SHP77 (cell line): ENCODE results near the gene TMEM91.
"Not testable (repeated sequence)": the region's sequence is repeated elsewhere in the genome, so short reads cannot be mapped to it uniquely, and the experiment has no call there.

ENCODE experiments used
- DNase-seq, 2 experiments: peaks; one replicate each; lab custom pipeline; 2025; lab: John Stamatoyannopoulos, UW

The TMEM91 gene

DNA sequence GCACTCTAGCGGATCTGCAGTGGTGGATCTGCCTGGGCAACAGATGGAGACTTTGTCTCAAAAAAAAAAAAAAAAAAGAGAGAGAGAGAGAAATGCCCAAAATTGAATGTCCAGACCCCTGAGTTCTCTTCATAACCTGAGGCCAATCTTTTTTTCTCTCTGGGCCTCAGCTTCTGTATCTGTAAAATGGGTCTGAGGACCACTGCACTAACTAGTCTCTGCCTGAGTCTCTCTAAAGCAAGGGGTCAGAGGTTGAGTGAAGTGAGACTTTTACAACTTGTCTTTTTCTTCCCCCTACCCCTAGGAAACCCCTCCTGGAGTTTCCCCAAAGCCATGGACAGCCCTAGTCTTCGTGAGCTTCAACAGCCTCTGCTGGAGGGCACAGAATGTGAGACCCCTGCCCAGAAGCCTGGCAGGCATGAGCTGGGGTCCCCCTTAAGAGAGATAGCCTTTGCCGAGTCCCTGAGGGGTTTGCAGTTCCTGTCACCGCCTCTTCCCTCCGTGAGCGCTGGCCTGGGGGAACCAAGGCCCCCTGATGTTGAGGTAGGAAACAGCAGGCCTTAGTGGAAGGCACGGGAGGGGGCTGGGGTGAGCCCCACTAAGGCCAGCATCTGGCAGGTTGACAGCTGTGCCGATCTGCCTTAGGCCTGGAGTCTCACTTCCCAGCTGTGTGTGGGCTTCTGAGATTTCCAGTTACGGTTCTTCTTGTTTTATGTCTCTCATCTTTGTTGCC is 1.8 kb downstream of the TMEM91 start:
- DNase-seq = no peak

DNA sequence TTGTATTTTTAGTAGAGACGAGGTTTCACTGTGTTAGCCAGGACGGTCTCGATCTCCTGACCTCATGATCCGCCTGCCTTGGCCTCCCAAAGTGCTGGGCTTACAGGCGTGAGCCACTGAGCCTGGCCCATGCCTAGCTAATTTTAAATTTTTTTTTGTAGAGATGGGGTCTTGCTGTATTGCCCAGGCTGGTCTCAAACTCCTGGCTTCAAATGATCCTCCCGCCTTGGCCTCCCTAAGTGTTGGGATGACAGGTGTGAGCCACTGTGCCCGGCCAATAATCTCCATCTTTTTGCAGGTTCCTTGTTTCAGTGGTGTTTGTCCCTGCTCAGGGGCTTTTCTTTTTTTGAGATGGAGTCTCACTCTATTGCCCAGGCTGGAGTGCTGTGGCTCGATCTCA is 5.2 kb downstream of the TMEM91 start:
- DNase-seq = not testable (repeated sequence)

DNA sequence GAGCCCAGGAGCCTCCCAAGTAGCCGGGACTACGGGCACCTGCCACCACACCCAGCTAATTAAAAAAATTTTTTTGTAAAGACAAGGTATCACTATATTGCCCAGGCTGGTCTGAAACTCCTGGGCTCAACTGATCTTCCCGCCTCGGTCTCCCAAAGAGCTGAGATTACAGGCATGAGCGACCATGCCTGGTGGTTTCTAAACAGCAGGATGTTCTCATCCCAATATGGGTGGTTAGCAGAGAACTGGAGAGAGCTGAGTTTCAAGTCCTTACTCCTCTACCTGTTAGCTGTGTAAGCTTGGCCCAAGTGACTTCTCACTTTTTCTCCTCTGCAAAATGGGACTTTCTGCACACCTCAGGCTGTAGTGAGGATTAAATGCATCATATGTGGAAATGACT is 8.0 kb downstream of the TMEM91 start:
- DNase-seq = no peak

DNA sequence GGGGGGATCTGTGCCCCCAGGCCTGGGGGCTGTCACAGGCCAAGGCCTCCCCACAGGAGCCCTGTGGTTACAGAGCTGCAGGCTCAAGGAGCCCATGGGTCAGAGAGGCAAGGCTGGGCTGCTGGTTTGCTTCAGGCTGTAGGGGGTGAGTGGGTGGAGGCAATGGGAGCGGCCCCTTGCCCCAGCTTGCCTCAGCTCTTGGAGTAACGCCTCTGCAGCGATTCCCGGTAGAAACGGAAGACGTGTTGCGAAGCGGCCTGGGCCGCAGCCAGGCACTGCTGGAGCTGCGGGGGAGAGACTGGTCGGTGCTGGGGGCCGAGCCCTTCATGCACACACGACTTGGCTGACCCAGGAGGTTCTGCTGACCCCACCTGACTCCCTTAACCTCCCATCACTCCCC is 10.1 kb downstream of the TMEM91 start:
- no peak for DNase-seq

DNA sequence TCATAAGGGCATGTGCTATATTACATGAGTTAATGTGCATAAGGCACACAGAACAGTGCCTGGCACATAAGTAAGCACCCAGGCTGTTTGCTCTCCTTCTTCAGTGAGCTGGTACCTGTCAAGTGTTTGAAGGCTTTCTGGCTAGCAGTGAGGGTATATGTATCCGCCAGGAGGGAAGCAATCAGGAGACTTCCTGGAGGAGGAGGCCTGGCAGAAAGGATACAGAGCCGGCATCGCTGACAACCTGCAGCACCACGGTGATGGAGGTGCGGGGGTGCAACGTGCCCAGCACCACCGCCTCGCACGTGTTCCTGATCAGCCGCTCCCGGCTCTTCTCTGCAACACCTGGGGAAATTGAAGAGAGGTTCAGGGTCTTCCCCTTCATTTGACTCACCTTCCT is 15.3 kb downstream of the TMEM91 start:
- DNase-seq = no peak

DNA sequence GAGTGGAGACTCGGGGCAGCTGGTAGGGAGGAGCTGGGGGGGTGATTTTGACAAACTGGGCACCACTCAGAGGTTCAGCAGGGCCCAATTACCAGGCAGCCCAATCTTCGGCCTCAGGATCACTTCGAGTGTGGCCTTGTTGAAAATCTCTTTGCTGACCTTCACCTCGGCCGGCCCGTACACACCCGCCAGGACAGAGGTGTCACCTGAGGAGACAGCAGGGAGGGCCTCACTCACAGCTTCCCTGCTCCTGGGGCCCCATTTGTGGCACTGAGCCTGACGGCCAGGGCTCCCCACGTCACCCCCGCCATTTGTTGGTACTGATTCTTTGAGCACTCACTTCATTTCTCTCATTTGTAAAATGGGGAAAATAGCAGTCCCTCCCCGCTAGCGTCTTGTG is 16.4 kb downstream of the TMEM91 start:
- DNase-seq = no peak

DNA sequence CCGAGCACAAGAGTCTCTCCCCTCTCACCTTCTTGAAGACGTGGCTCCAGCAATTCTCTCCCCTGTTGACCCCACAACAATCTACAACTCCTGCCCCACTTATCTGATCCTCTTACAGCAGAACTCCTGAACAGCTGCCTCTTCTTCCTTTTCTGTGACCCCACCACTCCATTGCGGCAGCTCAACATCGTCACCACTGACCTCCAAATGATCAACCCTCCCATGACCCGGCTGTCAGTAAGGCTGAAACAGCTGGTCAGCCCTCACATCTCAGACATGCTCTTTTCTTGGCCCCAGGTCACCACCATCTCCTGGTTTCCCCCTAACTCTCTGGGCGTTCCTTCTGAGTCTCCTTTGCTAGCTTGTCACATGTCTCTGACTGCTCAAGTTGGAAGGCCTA is 19.0 kb downstream of the TMEM91 start:
- no peak for DNase-seq

DNA sequence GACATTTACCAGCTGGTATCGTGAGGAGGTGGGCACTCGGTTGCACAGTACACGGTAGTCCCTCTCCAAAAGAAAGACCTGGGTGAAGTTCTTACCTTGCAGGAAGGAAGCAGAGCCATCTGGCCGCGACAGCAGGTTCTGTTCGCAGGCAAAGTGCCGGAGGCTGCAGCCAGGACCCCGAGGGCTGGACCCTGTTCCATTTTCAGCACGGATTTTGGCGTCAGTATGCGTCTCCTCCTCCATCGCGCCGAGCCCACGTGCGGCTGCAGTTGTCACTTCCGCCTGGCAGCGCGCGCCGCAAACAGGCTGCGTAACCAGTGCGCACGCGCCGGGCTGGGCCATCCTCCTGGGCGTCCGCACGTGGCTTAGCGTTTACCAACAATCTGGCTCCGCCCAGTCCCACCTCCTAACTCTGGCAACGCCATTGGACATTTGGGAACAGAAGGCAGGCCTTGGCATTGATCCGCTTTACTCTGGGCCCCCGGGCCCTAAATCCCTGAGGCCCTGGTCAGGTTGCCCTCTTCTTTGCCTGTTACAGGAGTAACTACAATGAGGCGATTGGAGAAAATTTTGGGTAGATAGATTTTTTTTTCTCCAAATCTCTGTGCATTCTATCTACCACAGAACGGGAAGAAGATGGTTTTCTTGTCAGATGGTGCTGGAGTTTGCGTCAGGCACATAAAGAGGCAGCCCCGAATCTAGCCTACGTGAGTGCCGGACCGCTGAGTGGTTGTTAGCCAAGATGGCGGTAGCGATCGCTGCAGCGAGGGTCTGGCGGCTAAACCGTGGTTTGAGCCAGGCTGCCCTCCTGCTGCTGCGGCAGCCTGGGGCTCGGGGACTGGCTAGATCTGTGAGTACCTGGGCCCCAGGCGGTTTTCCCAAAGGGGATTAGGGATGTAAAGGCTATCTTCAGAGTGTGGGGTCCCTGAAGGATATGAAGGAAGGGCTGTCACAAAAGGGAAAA is 21.0 kb downstream of the TMEM91 start, which contains the start of the genes BCKDHA and EXOSC5:
BCKDHA (plus strand) TSS at position 733 of the 964 bp plus-strand sequence; CDS start at position 743, 10 bp downstream.
EXOSC5 (minus strand) TSS at position 274 of the 964 bp plus-strand sequence; CDS start at position 243, 31 bp downstream.
- peak; percentile 99 for DNase-seq

DNA sequence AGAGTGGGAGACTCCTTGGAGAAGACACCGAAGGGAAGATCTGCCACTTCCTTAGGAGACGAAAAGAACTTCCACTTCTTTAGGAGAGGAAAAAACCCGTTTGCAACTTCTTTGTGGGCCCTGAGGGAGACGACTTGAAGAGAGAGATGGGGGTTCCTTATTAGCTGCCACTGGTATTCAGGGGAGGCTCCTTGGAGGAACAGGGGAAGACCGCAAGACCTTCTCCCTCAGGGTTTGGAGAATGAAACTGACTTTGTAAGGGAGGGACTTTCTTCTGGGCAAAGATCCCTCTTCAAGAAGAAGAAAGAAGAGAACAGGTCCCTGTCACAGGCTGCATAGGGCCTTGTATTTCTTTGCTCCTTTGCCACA is 21.7 kb downstream of the TMEM91 start:
- no peak for DNase-seq

DNA sequence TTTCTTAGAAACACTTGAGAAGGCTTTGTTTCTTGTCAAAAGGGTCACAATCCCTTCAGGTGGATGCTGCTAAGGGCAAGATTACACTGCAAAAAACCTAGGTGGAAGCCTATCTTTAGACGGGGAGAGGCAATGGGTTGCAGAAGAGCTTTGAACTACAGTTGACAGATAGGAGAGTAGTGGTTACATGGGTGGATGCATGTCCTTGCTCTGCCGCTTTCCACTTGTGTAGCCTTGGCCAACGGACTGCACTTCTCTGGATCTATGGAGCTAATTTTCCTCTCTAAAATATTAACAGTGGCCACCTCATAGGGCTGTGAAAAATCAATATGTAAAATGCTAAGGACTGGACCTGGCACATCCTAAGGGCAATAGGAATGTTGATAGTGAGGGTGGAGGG is 22.3 kb downstream of the TMEM91 start:
- DNase-seq = no peak

DNA sequence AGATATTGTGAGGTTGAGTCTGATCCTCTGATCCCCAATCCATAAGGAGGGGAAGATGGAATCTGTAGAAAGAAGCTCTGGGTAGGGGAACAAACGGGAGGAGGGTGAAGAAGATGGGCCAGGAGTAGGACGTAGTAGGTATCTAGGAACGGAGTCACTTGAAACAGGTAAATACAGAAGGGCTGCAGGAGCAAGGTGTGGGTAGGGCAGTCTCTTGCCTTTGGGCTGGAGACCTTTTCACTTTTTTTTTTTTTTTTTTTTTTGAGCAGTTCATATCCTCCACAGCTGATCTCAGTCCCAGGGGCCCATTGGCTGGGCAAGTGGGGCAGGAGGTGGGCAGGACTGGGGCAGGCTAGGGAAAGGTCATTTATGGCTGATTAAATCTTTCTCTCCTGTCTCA is 22.8 kb downstream of the TMEM91 start:
- no peak for DNase-seq

DNA sequence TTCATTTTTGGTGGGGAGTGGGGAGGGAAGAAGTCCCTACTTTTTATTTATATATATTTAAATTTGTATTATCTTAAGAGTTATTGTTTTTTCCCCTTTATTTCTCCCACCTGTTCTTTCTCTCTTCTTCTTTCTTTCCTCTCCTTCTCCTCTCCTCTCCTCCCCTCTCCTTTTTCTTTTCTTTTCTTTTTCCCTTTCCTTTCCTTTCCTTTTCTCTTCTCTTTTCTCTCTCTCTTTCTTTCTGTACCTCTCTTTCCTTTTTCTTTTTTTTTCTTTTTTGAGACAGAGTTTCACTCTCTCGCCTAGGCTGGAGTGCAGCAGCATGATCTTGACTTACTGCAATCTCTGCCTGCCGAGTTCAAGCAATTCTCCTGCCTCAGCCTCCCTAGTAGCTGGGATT is 23.2 kb downstream of the TMEM91 start:
- no peak for DNase-seq

DNA sequence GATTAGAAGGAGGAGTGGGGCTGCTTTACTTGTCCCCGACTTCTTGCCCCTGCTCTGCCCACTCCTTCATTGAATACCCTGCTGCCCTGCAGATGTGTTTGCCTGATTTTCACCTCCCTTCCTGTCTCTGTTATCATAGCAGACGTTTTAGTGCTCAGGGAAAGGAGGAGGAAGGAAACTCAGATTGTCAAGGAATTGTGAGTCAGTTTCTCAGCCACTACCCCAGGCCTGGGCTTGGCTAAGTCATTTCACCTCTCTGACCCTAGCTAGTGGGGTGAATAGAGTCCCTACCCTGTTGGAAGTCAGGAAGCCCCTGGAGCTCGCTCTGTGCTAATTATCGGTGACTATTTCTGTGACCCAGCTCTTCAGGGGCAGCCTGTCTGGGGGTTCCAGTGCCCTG is 25.1 kb downstream of the TMEM91 start:
- no peak for DNase-seq

DNA sequence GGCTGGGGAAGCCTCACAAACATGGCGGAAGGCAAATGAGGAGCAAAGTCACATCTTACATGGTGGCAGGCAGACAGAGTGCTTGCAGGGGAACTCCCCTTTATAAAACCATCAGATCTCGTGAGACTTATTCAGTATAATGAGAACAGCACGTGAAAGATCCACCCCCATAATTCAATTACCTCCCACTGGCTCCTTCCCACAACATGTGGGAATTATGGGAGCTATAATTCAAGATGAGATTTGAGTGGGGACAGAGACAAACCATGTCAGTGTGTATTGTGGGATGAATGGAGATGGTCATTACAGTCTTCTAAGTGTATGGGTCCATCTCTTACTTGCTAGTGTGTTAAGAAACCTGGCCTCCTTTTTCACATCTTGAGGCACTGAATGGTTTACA is 25.7 kb downstream of the TMEM91 start:
- DNase-seq = no peak

DNA sequence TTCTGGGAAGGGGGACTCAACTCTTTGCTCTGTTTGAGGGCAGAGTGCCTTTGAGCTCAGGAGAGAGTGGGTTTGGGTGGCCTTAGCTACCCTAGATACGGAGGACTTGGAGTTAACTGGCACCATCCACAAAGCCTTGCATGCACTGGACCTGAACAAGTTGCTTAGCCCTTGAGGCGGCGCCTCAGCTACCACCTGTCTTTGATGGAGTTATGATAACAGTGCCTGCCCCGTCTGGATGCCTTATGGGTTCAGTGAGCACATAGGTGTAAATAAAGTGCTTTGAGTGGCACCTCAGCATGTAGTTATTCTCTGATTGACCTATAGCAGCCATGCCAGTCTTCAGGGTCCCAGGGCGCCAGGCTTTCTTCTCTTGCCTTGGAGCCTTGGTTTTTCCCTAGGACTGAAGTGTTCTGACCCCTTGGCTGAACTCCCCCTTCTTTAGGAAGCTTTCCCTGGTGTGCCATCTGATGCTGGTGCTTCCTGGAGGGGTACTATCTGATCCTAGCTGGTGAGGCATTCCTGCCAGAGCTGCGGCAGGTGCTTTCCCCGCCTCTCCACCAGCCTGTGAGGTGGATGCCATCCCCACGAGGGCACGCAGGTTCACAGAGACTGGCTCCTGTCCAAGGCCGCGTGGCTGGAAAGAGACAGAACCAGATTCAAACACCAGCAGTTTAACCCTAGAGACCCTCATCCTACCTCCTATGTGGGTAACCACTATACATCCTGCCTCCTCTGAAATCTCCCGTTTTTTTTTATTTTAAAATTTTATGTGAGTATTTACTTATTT is 27.0 kb downstream of the TMEM91 start:
- DNase-seq = no peak

DNA sequence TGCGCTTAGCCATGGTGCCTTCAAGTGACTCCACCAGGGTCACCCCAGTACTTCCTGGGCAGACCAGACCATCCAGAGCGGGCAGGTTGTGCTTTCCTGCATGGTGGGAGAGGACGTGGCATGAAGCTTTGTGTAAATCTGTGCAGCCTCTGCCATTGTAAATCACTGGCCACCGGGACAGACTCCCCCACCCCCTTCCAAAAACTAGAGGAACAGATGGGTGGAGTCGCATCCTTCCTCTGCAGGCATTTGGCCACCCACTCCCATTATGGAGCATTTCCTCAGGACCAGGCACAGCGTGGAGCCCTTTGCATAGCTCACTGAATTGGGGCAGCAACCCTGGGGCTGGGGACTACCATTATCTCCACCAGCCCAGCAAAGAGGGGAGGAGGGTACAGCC is 29.4 kb downstream of the TMEM91 start:
- no peak for DNase-seq

DNA sequence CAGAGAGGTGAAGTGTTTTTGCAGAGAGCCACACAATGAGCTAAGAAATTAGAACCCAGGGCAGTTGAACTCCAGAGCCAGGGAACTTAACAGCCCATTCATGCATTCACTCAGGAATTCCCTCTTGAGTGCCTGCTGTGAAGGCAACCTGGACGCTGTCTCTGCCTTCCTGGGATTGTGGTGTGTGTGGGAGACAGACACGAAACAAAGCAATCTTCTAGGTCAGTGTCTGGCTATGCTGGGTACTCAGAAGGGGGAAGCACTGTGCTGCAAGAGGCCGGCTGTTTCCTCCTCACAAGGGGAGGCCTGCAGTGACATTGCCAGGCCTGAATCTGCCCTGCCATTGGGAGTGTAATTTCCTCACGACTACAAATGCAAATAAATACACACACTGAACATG is 30.9 kb downstream of the TMEM91 start:
- DNase-seq = no peak

DNA sequence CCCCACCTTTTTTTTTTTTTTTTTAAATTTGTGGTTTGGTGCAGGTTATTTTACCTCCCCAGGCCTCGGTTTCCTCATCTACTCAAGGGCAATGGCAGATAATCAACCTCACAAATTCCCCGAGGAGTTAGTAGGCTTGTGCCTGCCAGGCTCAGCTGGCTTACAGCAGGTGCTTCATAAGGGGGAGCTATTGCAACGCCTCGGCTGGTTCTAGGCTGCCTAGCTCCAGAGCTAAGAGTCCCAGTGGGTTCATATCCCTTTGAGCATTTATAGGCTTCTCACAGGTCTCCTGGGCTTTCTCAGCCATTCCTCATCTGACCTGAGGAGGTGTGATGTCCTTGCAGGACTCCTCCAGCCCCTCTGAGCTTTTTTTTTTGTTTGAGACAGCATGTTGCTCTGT is 31.9 kb downstream of the TMEM91 start:
- peak; percentile 45 to 65 for DNase-seq

DNA sequence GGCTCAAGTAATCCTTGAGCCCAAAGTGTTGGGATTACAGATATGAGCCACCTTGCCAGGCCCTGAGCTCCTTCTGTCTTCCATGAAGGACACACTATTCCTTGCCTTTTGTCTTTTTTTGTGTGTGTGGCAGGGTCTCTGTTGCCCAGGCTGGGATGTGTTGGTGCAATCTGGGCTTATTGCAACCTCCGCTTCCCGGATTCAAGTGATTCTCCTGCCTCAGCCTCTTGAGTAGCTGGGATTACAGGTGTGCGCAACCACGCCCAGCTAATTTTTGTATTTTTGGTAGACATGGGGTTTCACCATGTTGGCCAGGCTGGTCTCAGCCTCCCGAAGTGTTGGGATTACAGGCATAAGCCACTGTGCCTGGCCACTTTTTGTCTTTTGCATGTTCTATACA is 32.5 kb downstream of the TMEM91 start:
- not testable (repeated sequence) for DNase-seq

DNA sequence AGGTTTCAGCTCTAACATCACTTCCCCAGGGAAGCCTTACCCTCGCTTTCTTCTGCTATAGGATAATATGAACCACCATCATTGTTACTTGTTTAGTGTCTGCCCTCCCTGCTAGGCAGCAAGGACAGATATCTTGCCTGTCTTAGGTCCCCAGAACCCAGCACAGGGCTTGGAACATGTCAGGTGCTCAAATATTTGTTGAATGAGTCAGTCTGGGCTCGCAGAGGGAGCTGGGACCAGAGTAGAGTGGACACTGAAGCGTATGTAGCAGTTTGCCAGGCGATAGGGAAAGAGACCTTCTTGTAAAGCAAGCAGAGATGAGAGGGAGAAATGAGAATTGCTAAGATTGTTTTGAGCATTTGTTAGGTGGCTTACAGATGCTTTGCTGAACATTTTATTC is 33.0 kb downstream of the TMEM91 start:
- peak; percentile 78 to 87 for DNase-seq

DNA sequence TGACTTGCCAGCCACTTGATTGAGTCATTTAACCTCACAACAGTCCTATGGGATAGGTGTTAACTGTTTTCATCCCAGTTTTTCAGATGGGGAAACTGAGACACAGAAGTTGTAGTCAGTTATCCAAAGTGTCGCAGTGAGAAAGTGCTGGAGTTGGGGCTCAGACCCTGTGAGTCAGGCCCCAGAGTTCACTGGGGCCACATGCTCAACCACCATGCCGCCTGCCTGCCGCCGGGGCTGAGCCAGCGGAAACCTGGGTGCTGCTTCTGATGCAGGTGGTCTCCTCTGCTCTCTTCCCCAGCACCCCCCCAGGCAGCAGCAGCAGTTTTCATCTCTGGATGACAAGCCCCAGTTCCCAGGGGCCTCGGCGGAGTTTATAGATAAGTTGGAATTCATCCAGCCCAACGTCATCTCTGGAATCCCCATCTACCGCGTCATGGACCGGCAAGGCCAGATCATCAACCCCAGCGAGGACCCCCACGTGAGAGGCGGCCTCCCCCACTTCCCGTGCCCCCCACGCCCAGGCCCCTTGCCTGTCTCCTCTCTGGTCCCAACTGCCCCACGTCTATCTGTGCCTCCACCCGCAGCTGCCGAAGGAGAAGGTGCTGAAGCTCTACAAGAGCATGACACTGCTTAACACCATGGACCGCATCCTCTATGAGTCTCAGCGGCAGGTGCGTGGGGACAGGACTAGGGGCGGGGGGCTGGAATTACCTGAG is 34.2 kb downstream of the TMEM91 start:
- no peak for DNase-seq
